ENCODE results near the gene GARIN3. TPM values are rescaled to one million over a fixed set of nuclear protein-coding genes. Genes with fewer than 3 reads are reported as not detected.
"Not testable (repeated sequence)": the region's sequence is repeated elsewhere in the genome, so short reads cannot be mapped to it uniquely, and the experiment has no call there.

Gene GARIN3
- total RNA-seq, result not detected
- long read RNA-seq, result 0 reads

DNA sequence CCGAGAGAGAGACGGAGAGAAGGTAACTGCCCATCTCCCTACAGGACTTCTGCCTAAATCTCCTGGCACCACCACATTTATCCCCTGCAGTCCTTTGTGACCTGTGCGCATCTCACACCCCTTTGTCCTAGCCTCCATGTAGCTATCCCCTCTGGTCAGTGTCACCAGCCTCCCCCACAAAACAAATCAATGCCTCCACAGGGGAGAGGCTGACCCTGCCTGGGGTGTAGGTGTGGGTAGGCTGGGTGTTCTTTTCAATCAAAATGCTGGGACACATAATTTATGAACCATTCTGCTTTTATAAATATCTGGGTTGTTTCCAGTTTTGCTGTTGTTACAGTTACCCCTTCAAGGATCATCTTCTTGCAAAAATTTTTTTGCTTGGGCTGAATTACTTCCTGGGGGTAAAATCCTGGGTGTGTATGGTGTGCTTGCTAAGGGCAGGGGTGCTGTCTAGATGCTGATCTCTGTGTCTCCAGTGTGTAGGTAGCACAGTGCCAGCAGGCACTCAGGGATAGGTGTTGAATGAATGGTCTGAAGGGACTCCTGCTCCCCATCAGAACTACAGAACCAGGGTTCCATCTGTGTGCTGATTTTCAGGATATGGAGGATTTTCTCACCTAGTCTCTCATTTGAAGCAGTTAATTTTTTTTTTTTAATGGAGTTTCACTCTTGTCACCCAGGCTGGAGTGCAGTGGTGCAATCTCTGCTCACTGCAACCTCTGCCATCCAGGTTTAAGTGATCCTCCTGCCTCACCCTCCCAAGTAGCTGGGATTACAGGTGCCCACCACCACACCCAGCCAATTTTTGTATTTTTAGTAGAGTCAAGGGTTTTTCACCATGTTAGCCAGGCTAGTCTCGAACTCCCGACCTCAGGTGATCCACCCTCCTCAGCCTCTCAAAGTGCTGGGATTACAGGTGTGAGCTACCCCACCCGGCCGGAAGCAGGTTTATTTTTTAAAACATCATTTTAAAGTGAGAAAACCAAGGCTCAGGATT, at the start of gene GARIN3:
Gene GARIN3, minus strand, starts transcription at position 51 of the 1,000 bp plus-strand sequence. CDS start 96 bp downstream, outside the sequence.
- intact Hi-C loops (cut with DNase I), result no loop called here
- DNase-seq (no peak), ATAC-seq (no peak)

GRCh38 chr5:157215514-157216167, 49.6 kb upstream of the GARIN3 start:
- ATAC-seq, result no peak
- intact Hi-C loops (cut with DNase I), result no loop called here
- no peak for DNase-seq

- intact Hi-C loops (cut with DNase I), result no loop called here
- ATAC-seq, result no peak
- DNase-seq, result no peak
Observed at GRCh38 chr5:157214861-157215513, 48.9 kb upstream of the GARIN3 start.

DNA sequence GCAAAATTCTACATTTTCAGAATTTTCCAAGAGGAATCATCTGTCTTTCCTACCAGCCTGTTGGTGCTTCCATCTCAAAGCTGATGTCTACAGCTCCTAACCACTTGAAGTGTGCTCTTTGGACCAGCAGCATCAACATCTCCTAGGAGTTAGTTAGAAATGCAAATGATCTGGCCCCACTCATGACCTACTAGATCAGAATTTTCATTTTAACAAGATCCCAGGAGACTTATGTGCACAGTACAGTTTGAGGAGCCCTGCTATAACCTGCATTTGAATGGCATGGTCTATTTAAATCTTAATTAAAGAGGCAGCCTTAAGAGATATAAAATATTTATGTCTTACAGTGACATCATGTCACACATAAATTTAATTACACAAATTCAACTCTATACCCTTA, 48.4 kb upstream of the GARIN3 start:
- no peak for ATAC-seq
- intact Hi-C loops (cut with DNase I), result no loop called here
- DNase-seq, result no peak

- intact Hi-C loops (cut with DNase I), result no loop called here
- ATAC-seq, result no peak
Observed at GRCh38 chr5:157213527-157214243, 47.6 kb upstream of the GARIN3 start.

DNA sequence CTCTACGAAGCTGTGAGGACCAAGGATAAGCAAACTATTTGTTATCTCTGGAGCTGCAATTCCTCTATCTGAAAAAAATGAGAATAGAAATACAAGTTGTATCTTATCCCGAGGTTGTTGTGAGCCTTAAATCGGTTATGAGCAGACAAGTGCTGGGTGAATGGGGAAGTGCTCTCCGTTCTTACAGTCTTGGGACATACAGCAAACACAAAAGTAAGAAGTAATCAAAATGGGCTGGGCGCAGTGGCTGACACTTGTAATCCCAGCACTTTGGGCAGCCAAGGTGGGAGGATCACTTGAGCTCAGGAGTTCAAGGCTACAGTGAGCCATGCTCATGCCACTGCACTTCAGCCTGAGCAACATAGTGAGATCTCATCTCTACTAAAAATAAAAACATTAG, 46.2 kb upstream of the GARIN3 start:
- intact Hi-C loops (cut with DNase I), result no loop called here
- ATAC-seq (no peak), DNase-seq (no peak)

More at GRCh38 chr5:157213527-157214243, 47.6 kb upstream of the GARIN3 start:
- no peak for DNase-seq

DNA sequence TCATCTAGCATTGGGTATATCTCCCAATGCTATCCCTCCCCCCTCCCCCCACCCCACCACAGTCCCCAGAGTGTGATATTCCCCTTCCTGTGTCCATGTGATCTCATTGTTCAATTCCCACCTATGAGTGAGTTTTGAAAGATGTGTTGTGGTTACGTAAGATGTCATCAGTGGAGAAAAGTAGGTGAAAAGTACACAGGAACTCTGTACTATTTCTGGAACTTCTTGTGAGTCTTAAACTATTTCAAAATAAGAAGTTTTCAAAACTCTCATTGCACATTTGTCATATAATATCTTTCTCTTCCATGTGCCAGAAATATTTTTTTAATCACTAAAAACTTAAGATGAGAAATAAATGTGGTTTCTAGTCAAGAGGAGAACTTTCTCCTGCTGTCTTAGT, 44.6 kb upstream of the GARIN3 start:
- intact Hi-C loops (cut with DNase I); DNase-seq: not testable (repeated sequence)
- ATAC-seq, result peak in 1 of 2 donors; percentile 34

GRCh38 chr5:157205708-157206107, 39.6 kb upstream of the GARIN3 start:
- DNase-seq (no peak), ATAC-seq (no peak)
- intact Hi-C loops (cut with DNase I), result no loop called here

- ATAC-seq, result no peak
- intact Hi-C loops (cut with DNase I), result no loop called here
Observed at GRCh38 chr5:157204765-157205164, 38.7 kb upstream of the GARIN3 start.

DNA sequence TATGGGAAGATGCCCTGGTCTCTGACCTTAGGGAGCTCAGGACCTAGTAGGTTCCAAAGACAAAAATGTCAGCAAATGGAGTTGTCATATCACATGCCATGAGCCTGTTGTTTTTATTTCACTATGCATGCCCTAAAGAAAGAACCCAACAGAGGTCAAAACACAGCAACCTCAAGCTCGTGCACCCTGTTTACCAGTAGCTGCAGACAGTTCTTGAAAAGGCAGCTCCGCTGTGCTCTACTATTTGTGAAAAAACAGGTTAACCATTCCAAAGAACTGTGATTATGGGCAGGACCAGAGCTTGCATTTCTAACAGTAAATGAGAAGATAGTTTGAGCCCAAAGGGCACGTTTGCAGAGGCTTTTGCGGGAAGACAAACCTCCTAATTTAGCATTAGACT, 37.4 kb upstream of the GARIN3 start:
- no peak for ATAC-seq
- intact Hi-C loops (cut with DNase I), result no loop called here
- DNase-seq, result no peak

More at GRCh38 chr5:157204765-157205164, 38.7 kb upstream of the GARIN3 start:
- no peak for DNase-seq

GRCh38 chr5:157201857-157202256, 35.8 kb upstream of the GARIN3 start:
- DNase-seq, result no peak
- no peak for ATAC-seq
- intact Hi-C loops (cut with DNase I), result no loop called here

DNA sequence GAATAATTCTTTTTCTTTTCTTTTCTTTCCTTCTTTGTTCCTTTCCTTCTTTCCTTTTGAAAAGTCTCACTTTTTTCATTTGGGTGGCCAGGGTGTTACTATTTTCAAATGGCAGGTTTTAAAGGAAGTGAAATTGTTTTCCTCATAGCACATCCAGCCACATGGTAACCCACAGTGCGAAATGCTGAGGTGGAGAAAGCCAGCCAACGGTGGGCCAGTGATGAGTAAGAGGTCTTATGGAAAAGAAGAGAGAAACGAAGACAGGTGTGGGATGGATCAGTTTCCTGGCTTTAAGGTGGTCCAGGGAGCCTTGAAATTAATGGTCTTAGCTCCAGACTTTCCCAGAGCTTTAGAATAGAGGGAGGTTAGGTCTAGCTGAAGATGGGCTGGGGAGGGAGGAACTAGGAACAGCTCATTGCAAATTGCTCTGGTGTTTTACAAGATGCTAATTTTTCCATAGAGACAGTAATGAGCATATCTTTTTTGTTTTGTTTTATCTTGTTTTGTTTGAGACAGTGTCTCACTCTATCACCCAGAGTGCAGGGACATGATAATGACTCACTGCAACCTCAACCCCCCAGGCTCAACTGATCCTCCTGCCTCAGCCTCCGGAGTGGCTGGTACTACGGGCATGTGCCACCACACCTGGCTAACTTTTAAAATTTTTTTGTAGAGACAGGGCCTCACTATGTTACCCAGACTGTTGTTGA, 32.4 kb upstream of the GARIN3 start:
- no peak for DNase-seq
- intact Hi-C loops (cut with DNase I), result no loop called here
- ATAC-seq, result no peak

DNA sequence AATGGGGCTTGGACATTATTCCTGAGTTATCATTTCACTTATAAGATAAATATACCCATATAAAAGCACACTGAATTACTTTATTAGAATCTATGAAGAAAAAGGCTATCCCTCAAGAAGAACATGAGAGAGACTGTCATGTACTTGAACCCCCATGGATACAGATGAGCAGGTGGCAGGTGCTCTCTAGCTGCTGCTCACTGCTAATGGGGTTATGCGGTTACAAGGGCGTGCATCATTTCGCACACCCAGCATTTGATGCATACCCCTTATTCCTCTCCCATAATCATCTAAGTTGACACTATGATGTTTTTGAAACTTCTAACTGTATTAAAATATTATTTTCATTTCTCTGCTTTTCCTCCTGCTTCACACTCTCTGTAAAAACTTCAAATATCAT, 31.0 kb upstream of the GARIN3 start:
- no peak for ATAC-seq
- intact Hi-C loops (cut with DNase I), result no loop called here
- DNase-seq, result no peak

GRCh38 chr5:157196045-157196444, 30.0 kb upstream of the GARIN3 start:
- intact Hi-C loops (cut with DNase I), result no loop called here
- DNase-seq (no peak), ATAC-seq (no peak)

DNA sequence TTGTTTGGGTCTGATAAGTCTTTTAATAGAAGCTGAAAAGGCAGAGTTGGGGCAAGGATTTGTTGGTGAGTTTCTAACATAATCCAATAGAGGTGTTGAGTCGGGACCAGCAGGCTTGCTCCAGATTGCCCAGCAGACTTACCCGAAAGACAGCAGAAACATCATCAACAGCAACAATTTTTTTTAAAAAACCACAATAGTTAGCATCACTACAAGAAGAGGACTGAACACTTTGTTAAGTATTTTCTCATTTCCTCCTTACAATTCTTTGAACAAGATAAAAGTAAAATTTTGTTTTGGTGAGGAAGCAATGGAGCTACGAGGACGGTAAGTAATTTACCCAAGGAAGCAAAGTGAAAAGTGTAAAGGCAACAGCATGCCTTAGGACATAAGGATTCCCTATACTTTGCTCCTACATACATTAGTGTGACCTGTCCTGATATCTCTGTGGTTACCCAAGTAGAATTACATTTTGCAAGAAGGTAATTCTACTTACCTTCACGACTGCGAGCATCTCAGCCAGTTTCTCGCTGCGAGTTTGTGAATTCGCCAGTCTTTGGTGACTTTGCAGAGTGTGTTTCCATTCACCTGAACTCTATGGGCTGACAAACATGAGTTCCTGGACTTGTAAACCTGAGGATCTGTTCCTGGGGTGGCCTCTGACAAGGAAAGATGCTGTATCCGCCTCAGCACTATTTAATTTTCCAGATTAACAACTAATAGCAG, 27.8 kb upstream of the GARIN3 start:
- ATAC-seq (no peak), DNase-seq (no peak)
- intact Hi-C loops (cut with DNase I), result no loop called here

DNA sequence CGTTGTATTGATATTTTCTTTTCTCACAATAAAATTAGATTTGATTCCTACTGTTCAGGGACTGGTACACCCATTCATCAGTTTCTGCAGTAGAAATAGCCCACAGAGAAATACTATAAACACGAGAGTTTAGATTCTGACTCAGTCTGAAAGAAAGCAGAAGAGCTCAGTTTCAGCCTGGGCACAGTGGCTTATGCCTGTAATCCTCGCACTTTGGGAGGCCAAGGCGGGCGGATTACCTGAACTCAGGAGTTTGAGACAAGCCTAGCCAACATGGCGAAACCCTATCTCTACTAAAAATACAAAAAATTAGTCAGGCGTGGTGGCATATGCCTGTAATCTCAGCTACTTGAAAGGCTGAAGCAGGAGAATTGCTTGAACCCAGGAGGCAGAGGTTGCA, 23.2 kb upstream of the GARIN3 start:
- no peak for ATAC-seq
- intact Hi-C loops (cut with DNase I), result no loop called here
- DNase-seq, result no peak

DNA sequence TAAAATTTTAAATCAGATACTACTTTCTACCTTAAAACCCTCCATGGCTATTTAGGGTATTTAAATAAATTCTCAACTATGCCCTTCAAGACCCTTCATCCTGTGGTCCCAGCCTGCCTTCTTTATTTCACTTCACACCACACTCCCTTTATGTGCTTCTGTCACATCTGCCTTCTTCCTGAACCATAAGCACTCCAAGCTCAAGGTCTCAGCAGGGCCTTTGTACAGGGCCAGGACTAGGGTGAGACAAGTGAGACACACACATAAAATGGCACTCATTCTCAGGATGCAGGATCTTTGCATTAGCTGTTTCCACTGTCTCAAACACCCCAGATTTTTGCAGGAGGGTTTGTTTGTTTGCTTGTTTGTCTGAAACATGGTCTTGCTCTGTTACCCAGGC, 22.2 kb upstream of the GARIN3 start:
- ATAC-seq (no peak), DNase-seq (no peak)
- intact Hi-C loops (cut with DNase I), result no loop called here
